AG09319 (cell line): ENCODE measurements around the gene GGACT.

Experiments used
- DNase-seq: peaks from one replicate; pipeline ENCODE4 v3.0.0-alpha.2; 2010; ENCODE audit warnings: low read depth; ENCODE audit errors: extremely low read depth
- CTCF ChIP-seq: IDR thresholded peaks from 2 replicates; pipeline ENCODE4 v1.5.1; 2011; ENCODE audit warnings: low read depth, mild to moderate bottlenecking, inconsistent platforms, low read length, moderate library complexity

Gene GGACT

GRCh38 chr13:100549316-100549715 lies 39.3 kb downstream of the GGACT start:
- no peak for TF ChIP-seq CTCF
- no peak for DNase-seq

- DNase-seq: peak; percentile 29
Observed at GRCh38 chr13:100547791-100548201, 40.8 kb downstream of the GGACT start.

GRCh38 chr13:100546713-100547405 lies 41.7 kb downstream of the GGACT start:
- DNase-seq: no peak
- TF ChIP-seq CTCF: no peak

More at GRCh38 chr13:100547791-100548201, 40.8 kb downstream of the GGACT start:
- no peak for TF ChIP-seq CTCF

GRCh38 chr13:100545684-100546061 lies 42.9 kb downstream of the GGACT start:
- DNase-seq: no peak
- TF ChIP-seq CTCF: no peak

GRCh38 chr13:100544866-100545683 lies 43.5 kb downstream of the GGACT start:
- no peak for TF ChIP-seq CTCF
- DNase-seq: no peak

- no peak for DNase-seq
- no peak for TF ChIP-seq CTCF
Observed at GRCh38 chr13:100543872-100544602, 44.6 kb downstream of the GGACT start.

GRCh38 chr13:100542826-100543156 lies 45.8 kb downstream of the GGACT start:
- TF ChIP-seq CTCF: peak; percentile 59
- DNase-seq: peak; percentile 14
